K562 (cell line): ENCODE results near the gene ZMIZ1. TPM values are rescaled to one million over a fixed set of nuclear protein-coding genes. Genes with fewer than 3 reads are reported as not detected.

Experiments
- E2F6 ChIP-seq, 2 experiments: IDR thresholded peaks; 2 replicates each; pipeline ENCODE4 v1.6.1; 2011; ENCODE audit warnings: borderline replicate concordance in 1 of 2, control low read depth in 1 of 2, low read depth in 1 of 2, low read length in 1 of 2, mild to moderate bottlenecking in 1 of 2, mixed read lengths in 1 of 2, moderate library complexity in 1 of 2; ENCODE audit not compliant: insufficient read depth in 1 of 2, insufficient read length in 1 of 2, poor library complexity in 1 of 2, severe bottlenecking in 1 of 2; ENCODE audit errors: extremely low read depth in 1 of 2
- HNRNPH1 ChIP-seq: fragments of 200-400 bp; formaldehyde crosslinking; optimal IDR thresholded peaks from 2 replicates; pipeline ENCODE3; 2017; ENCODE audit warnings: low read depth, mild to moderate bottlenecking, low read length, moderate library complexity
- IRF2 ChIP-seq: sonication (generic); formaldehyde crosslinking; IDR thresholded peaks from 2 replicates; pipeline ENCODE4 v1.8.1; 2022; ENCODE audit warnings: mild to moderate bottlenecking, missing genetic modification reagents
- KDM1A ChIP-seq, 2 experiments: fragments of 450-650 bp; IDR thresholded peaks; 2 replicates each; pipeline ENCODE4 v1.6.1; 2016; ENCODE audit warnings: mild to moderate bottlenecking in 2 of 2
- KHSRP ChIP-seq: fragments of 450-650 bp; IDR thresholded peaks from 2 replicates; pipeline ENCODE4 v1.6.1; 2017
- PHF21A ChIP-seq: fragments of 450-650 bp; IDR thresholded peaks from 2 replicates; pipeline ENCODE4 v1.6.1; 2017; ENCODE audit warnings: low read depth, borderline replicate concordance
- RFX1 ChIP-seq: fragments of 450-650 bp; IDR thresholded peaks from 2 replicates; pipeline ENCODE4 v1.6.1; 2016; ENCODE audit warnings: mild to moderate bottlenecking, moderate library complexity
- SAP30 ChIP-seq: fragments of 200-600 bp; sonication (generic); IDR thresholded peaks from 2 replicates; pipeline ENCODE4 v1.6.1; 2012; ENCODE audit warnings: borderline replicate concordance, low read depth, mild to moderate bottlenecking, moderate library complexity, low read length, control low read depth, inconsistent platforms; ENCODE audit not compliant: insufficient read depth, poor library complexity, severe bottlenecking
- SOX6 ChIP-seq: fragments of 450-650 bp; IDR thresholded peaks from 2 replicates; pipeline ENCODE4 v1.6.1; 2014; ENCODE audit warnings: mild to moderate bottlenecking
- STAT5A ChIP-seq: IDR thresholded peaks from 2 replicates; pipeline ENCODE4 v1.6.1; 2012; ENCODE audit warnings: low read length, inconsistent platforms, borderline replicate concordance
- ZBTB9 ChIP-seq: fragments of 450-650 bp; formaldehyde crosslinking; IDR thresholded peaks from 2 replicates; pipeline ENCODE4 v1.4.0; 2020; ENCODE audit warnings: mild to moderate bottlenecking, moderate library complexity
- ZNF175 ChIP-seq: fragments of 200-800 bp; sonication (Bioruptor generic); IDR thresholded peaks from 2 replicates; pipeline ENCODE4 v1.6.1; 2016; ENCODE audit warnings: low read depth, mild to moderate bottlenecking, missing genetic modification characterization, missing compliant biosample characterization
- polyA plus RNA-seq, 8 experiments: library from polyadenylated mRNA; depleted of rRNA in 4 of 8; stranded (reverse) in 5 of 8; unstranded in 3 of 8; fragments of >200 nt; fragmentation: Nextera tagmentation in 2 of 8; fragmentation: Illumina TruSeq in 1 of 8; extraction: Ambion mirVana in 2 of 8; extraction: Trizol in 1 of 8; gene quantifications; 2 replicates each; pipeline versions ENCODE4 v1.2.1 to v1.2.3, GENCODE V29; 2011 to 2014; ENCODE audit warnings: inconsistent platforms in 1 of 8, missing spikeins in 1 of 8
- total RNA-seq, 7 experiments: library from RNA; depleted of rRNA in 6 of 7; stranded (reverse); fragments of >200 nt in 6 of 7; fragmentation: Illumina TruSeq in 2 of 7; extraction: Trizol in 2 of 7; gene quantifications; 2 replicates each; pipeline versions ENCODE4 v1.2.1 to v1.2.3, GENCODE V29; 2011 to 2021; ENCODE audit warnings: low replicate concordance in 1 of 7
- TF ChIP-seq, protein P1 (sequence below): sonication (generic); formaldehyde crosslinking; IDR thresholded peaks from 2 replicates; pipeline ENCODE4 v1.8.1; 2023; ENCODE audit warnings: mild to moderate bottlenecking, missing genetic modification reagents
- TF ChIP-seq, protein P2 (sequence below), 3 experiments: fragments of 200-800 bp in 1 of 3; fragments of 250-450 bp in 1 of 3; fragments of 450-650 bp in 1 of 3; sonication (Bioruptor Pico) in 1 of 3; sonication (Bioruptor generic) in 1 of 3; formaldehyde crosslinking in 1 of 3; IDR thresholded peaks; 2 replicates each; pipeline versions ENCODE4 v1.6.1 to v1.8.0; 2016 to 2022; ENCODE audit warnings: mild to moderate bottlenecking in 2 of 3, missing genetic modification characterization in 2 of 3, missing compliant biosample characterization in 1 of 3, moderate library complexity in 1 of 3
- TF ChIP-seq, protein P3 (sequence below): fragments of 250-450 bp; sonication (Bioruptor Pico); IDR thresholded peaks from 2 replicates; pipeline ENCODE4 v1.9.0; 2021; ENCODE audit warnings: mild to moderate bottlenecking, inconsistent platforms

The ZMIZ1 gene
- total and polyA plus RNA-seq, 9 of the 15 experiments (the other 6 are each of a cell fraction or from before 2014, with no cell fraction given): 1.0 to 37.3 (median 4.3) TPM

DNA sequence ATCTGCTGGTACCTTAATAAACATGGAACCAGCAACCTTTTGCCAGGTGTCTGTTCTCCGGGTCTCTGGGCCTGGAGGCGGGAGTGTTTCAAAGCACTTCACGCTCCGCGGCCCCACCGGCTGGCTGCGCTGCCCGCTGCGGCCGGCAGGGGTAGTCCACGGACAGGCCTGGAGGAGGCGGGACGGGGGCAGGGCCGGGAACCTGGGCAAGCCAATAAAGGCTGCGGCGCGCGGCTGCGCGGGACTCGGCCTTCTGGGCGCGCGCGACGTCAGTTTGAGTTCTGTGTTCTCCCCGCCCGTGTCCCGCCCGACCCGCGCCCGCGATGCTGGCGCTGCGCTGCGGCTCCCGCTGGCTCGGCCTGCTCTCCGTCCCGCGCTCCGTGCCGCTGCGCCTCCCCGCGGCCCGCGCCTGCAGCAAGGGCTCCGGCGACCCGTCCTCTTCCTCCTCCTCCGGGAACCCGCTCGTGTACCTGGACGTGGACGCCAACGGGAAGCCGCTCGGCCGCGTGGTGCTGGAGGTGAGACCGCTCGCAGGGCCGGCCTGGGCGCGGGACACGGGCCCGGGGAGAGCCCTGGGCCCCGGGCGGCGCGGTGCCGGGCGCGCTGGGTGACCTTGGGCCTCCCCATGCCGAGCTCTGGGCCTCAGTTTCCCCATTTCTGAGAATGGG is 278.6 kb downstream of the ZMIZ1 start, which contains the start of gene PPIF (continued):
- TF ChIP-seq ZNF175 (no peak), RFX1 (no peak), KHSRP (no peak), ZBTB9 (no peak), SOX6 (peak; percentile 41; the same call in 1 of the 2 replicates), HNRNPH1 (no peak), PHF21A (0 out of 2 replicates have a peak, but pooled peaks have one; percentile 35), SAP30 (no peak), E2F6 (IDR thresholded peaks at IDR 0.05; ENCODE audit: borderline replicate concordance in 1 of 2, extremely low read depth in 1 of 2, insufficient read depth in 1 of 2, insufficient read length in 1 of 2, low read depth in 1 of 2, low read length in 1 of 2, poor library complexity in 1 of 2, severe bottlenecking in 1 of 2) (peak; percentile 90 to 97), KDM1A (IDR thresholded peaks at IDR 0.05) (no peak), IRF2 (CRISPR knock-in tag) (0 out of 2 replicates have a peak, but pooled peaks have one; percentile 4), STAT5A (no peak)
- TF ChIP-seq, protein P1, sequence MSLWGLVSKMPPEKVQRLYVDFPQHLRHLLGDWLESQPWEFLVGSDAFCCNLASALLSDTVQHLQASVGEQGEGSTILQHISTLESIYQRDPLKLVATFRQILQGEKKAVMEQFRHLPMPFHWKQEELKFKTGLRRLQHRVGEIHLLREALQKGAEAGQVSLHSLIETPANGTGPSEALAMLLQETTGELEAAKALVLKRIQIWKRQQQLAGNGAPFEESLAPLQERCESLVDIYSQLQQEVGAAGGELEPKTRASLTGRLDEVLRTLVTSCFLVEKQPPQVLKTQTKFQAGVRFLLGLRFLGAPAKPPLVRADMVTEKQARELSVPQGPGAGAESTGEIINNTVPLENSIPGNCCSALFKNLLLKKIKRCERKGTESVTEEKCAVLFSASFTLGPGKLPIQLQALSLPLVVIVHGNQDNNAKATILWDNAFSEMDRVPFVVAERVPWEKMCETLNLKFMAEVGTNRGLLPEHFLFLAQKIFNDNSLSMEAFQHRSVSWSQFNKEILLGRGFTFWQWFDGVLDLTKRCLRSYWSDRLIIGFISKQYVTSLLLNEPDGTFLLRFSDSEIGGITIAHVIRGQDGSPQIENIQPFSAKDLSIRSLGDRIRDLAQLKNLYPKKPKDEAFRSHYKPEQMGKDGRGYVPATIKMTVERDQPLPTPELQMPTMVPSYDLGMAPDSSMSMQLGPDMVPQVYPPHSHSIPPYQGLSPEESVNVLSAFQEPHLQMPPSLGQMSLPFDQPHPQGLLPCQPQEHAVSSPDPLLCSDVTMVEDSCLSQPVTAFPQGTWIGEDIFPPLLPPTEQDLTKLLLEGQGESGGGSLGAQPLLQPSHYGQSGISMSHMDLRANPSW: 0 out of 2 replicates have a peak, but pooled peaks have one; percentile 23
- TF ChIP-seq, protein P2, sequence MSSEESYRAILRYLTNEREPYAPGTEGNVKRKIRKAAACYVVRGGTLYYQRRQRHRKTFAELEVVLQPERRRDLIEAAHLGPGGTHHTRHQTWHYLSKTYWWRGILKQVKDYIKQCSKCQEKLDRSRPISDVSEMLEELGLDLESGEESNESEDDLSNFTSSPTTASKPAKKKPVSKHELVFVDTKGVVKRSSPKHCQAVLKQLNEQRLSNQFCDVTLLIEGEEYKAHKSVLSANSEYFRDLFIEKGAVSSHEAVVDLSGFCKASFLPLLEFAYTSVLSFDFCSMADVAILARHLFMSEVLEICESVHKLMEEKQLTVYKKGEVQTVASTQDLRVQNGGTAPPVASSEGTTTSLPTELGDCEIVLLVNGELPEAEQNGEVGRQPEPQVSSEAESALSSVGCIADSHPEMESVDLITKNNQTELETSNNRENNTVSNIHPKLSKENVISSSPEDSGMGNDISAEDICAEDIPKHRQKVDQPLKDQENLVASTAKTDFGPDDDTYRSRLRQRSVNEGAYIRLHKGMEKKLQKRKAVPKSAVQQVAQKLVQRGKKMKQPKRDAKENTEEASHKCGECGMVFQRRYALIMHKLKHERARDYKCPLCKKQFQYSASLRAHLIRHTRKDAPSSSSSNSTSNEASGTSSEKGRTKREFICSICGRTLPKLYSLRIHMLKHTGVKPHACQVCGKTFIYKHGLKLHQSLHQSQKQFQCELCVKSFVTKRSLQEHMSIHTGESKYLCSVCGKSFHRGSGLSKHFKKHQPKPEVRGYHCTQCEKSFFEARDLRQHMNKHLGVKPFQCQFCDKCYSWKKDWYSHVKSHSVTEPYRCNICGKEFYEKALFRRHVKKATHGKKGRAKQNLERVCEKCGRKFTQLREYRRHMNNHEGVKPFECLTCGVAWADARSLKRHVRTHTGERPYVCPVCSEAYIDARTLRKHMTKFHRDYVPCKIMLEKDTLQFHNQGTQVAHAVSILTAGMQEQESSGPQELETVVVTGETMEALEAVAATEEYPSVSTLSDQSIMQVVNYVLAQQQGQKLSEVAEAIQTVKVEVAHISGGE (CRISPR knock-in tag; IDR thresholded peaks at IDR 0.05): peak in 1 of 3 experiments; percentile 58; a peak in 2 of 6 replicates
- TF ChIP-seq, protein P3, sequence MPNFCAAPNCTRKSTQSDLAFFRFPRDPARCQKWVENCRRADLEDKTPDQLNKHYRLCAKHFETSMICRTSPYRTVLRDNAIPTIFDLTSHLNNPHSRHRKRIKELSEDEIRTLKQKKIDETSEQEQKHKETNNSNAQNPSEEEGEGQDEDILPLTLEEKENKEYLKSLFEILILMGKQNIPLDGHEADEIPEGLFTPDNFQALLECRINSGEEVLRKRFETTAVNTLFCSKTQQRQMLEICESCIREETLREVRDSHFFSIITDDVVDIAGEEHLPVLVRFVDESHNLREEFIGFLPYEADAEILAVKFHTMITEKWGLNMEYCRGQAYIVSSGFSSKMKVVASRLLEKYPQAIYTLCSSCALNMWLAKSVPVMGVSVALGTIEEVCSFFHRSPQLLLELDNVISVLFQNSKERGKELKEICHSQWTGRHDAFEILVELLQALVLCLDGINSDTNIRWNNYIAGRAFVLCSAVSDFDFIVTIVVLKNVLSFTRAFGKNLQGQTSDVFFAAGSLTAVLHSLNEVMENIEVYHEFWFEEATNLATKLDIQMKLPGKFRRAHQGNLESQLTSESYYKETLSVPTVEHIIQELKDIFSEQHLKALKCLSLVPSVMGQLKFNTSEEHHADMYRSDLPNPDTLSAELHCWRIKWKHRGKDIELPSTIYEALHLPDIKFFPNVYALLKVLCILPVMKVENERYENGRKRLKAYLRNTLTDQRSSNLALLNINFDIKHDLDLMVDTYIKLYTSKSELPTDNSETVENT (CRISPR knock-in tag): peak; percentile 95
